Measurements from ENCODE around the gene MYO9A.

GRCh38 chr15:71920573-71920972, 197.4 kb downstream of the MYO9A start:
- TF ChIP-seq CTCF (IDR thresholded peaks at IDR 0.05): no peak
- TF ChIP-seq POLR2A (IDR thresholded peaks at IDR 0.05): no peak

All from heart left ventricle (tissue), 13 donors.